Ascending aorta (tissue), 2 donors: Measurements from ENCODE around the gene PDXK. TPM values are rescaled to one million over a fixed set of nuclear protein-coding genes. Genes with fewer than 3 reads are reported as not detected.

Experiments used
- DNase-seq, 2 donors: peaks; one replicate each; pipeline ENCODE4 v3.0.0-alpha.2; 2019; ENCODE audit warnings: low spot score in 2 of 2
- H3K27ac ChIP-seq, 2 donors: fragments of 200-600 bp; sonication (generic); one replicate each; pipeline ENCODE4 v1.5.1; 2016 to 2017; ENCODE audit warnings: mild to moderate bottlenecking in 1 of 2
- H3K27me3 ChIP-seq: fragments of 200-600 bp; sonication (generic); one replicate; pipeline ENCODE4 v1.5.1; 2017
- H3K36me3 ChIP-seq, 2 donors: fragments of 200-600 bp; sonication (generic); one replicate each; pipeline ENCODE4 v1.5.1; 2016
- H3K4me1 ChIP-seq, 2 donors: fragments of 200-600 bp; sonication (generic); one replicate each; pipeline ENCODE4 v1.5.1; 2016 to 2017; ENCODE audit warnings: mild to moderate bottlenecking in 1 of 2
- H3K4me3 ChIP-seq, 2 donors: fragments of 200-600 bp; sonication (generic); one replicate each; pipeline ENCODE4 v1.5.1; 2016 to 2017; ENCODE audit warnings: mild to moderate bottlenecking in 1 of 2
- H3K9me3 ChIP-seq, 2 donors: fragments of 200-600 bp; sonication (generic); one replicate each; pipeline ENCODE4 v1.5.1; 2016
- intact Hi-C: fragments of 100-400 bp; cut with DNase I; formaldehyde crosslinking; loops from one replicate; pipeline ENCODE4 v1.15.1; 2023
- total RNA-seq: library from RNA; depleted of rRNA; stranded (reverse); fragments of >200 nt; gene quantifications from one replicate; pipeline ENCODE4 v1.1.0, GENCODE V29; 2016
- TF ChIP-seq, protein P1 (sequence below), 3 experiments: fragments of 200-600 bp in 2 of 3; fragments of 450-650 bp in 1 of 3; sonication (generic) in 2 of 3; IDR thresholded peaks; one replicate each; pipeline ENCODE4 v1.5.1; 2016 to 2019; ENCODE audit warnings: antibody characterized with exemption in 3 of 3, mild to moderate bottlenecking in 1 of 3, moderate library complexity in 1 of 3

The PDXK gene
- total RNA-seq, 1 donor from 2014 or later = 102 TPM

DNA sequence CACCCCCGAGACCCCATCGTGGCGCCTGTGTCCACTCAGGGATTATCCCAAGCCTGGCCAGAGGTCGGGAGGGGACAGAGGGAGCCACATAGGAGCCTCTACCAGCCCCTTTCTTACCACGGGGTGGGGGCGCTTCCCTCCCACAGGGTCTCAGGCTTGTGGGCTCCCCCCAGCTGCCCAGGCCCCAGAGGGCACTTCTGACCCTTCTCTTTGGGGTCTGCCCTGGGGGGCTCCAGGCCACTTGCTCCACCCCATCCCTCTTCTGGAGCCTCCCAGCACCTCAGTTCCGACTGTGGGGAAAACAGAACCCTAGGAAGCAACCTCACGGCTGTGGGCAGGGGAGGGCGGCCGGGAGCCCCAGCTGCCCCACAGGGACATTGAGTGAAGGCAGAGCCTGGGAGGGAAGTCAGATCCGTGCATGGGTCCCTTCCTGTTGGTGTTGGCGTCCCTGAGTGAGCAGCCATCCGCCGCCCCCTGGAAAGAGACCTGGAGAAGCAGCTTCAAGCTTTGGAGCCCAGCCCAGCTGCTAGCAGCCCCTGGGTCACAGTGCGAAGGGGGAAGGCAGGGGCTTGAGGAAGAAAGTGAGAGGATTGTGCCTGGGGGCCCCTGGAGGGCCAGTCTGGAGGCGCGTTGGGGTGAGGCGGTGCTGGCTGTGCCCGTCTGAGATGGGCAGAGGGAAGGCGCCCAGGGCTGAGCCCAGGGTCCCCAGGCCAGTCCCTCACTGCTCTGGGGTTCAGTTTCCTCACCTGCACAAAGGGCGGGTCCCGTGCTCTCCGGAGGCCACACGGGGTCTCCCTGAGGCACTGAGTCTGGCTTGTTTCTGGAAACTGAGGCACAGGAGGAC, 92.6 kb downstream of the PDXK start:
- Histone ChIP-seq H3K36me3 (no peaks in the 10 kb centered on the region), H3K9me3 (no peaks in the 10 kb centered on the region), H3K4me3 (peak overlapping the region in 1 of 2 donors; percentile 32), H3K27me3 (no peaks in the 10 kb centered on the region), H3K27ac (no peak overlapping the region), H3K4me1 (peaks cover 0 to 6% of the 10 kb centered on the region in 2 donors)
- TF ChIP-seq, protein P1, sequence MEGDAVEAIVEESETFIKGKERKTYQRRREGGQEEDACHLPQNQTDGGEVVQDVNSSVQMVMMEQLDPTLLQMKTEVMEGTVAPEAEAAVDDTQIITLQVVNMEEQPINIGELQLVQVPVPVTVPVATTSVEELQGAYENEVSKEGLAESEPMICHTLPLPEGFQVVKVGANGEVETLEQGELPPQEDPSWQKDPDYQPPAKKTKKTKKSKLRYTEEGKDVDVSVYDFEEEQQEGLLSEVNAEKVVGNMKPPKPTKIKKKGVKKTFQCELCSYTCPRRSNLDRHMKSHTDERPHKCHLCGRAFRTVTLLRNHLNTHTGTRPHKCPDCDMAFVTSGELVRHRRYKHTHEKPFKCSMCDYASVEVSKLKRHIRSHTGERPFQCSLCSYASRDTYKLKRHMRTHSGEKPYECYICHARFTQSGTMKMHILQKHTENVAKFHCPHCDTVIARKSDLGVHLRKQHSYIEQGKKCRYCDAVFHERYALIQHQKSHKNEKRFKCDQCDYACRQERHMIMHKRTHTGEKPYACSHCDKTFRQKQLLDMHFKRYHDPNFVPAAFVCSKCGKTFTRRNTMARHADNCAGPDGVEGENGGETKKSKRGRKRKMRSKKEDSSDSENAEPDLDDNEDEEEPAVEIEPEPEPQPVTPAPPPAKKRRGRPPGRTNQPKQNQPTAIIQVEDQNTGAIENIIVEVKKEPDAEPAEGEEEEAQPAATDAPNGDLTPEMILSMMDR (IDR thresholded peaks at IDR 0.05) = no peak
- no peak for DNase-seq
- intact Hi-C loops = no loop called here

Other genes starting within 250 kb of the PDXK start
- 0.75 TPM for gene HSF2BP, start 59.6 kb upstream of the PDXK start, total RNA-seq
- gene RRP1B, start 59.6 kb upstream of the PDXK start, total RNA-seq = 10.6 TPM
- 8.7 TPM for gene CSTB, start 57.2 kb downstream of the PDXK start, total RNA-seq
- 52.0 TPM for gene RRP1, start 70.4 kb downstream of the PDXK start, total RNA-seq
- gene AGPAT3, start 146.1 kb downstream of the PDXK start, total RNA-seq = 65.9 TPM